OCI-M2 (cell line): Measurements from ENCODE around the gene ZCWPW2.

ENCODE experiments used
- DNase-seq: peaks from one replicate; lab custom pipeline; 2025; ENCODE audit not compliant: unreplicated experiment; lab: John Stamatoyannopoulos, UW

ZCWPW2 gene

GRCh38 chr3:28348629-28349468 lies at the start of gene ZCWPW2, which contains the start of gene AZI2:
TSS of gene ZCWPW2 (plus strand) at chr3:28348721. CDS start at chr3:28413069, 64,348 bp downstream.
TSS of gene AZI2 (minus strand) at chr3:28348824. CDS start at chr3:28340617, 8,207 bp downstream.
- DNase-seq, result peak; percentile 40

GRCh38 chr3:28299705-28300104 lies 48.8 kb upstream of the ZCWPW2 start:
- no peak for DNase-seq

- DNase-seq, result no peak
These were observed 48.1 kb upstream of the ZCWPW2 start for GRCh38 chr3:28300345-28300962.

GRCh38 chr3:28301688-28302087 lies 46.8 kb upstream of the ZCWPW2 start:
- no peak for DNase-seq

- DNase-seq, result no peak
These were observed 40.3 kb upstream of the ZCWPW2 start for GRCh38 chr3:28308196-28308595.

GRCh38 chr3:28315711-28316110 lies 32.8 kb upstream of the ZCWPW2 start:
- DNase-seq, result no peak

- DNase-seq, result no peak
These were observed 32.3 kb upstream of the ZCWPW2 start for GRCh38 chr3:28316226-28316625.

- no peak for DNase-seq
These were observed 31.0 kb upstream of the ZCWPW2 start for GRCh38 chr3:28317438-28318022.

GRCh38 chr3:28320981-28321380 lies 27.5 kb upstream of the ZCWPW2 start:
- DNase-seq, result no peak

GRCh38 chr3:28322464-28322863 lies 26.1 kb upstream of the ZCWPW2 start:
- no peak for DNase-seq

- DNase-seq, result no peak
These were observed 22.0 kb upstream of the ZCWPW2 start for GRCh38 chr3:28326458-28326926.

- DNase-seq, result peak; percentile 13
These were observed 20.1 kb upstream of the ZCWPW2 start for GRCh38 chr3:28328188-28329151.

- no peak for DNase-seq
These were observed 14.0 kb upstream of the ZCWPW2 start for GRCh38 chr3:28334552-28334951.

GRCh38 chr3:28335246-28335645 lies 13.3 kb upstream of the ZCWPW2 start:
- no peak for DNase-seq

GRCh38 chr3:28337230-28337629 lies 11.3 kb upstream of the ZCWPW2 start:
- DNase-seq, result no peak

- DNase-seq, result no peak
These were observed 5.4 kb upstream of the ZCWPW2 start for GRCh38 chr3:28343144-28343543.

GRCh38 chr3:28345690-28346089 lies 2.8 kb upstream of the ZCWPW2 start:
- DNase-seq, result no peak

GRCh38 chr3:28347374-28348264 lies 902 bp upstream of the ZCWPW2 start:
- no peak for DNase-seq

GRCh38 chr3:28348265-28348628 lies 274 bp upstream of the ZCWPW2 start:
- DNase-seq, result no peak
